Rectal smooth muscle tissue (tissue), 1 donor: ENCODE measurements around the gene ZNF783.
A peak's percentile ranks its signal among the peaks of the same experiment; 100 is the strongest.

ENCODE experiments used
- H3K27ac ChIP-seq: one replicate; pipeline ENCODE4 v1.7.0; 2013; ENCODE audit warnings: low read depth, low read length, inconsistent platforms
- H3K27me3 ChIP-seq: one replicate; pipeline ENCODE4 v1.7.0; 2013; ENCODE audit warnings: low read length; ENCODE audit not compliant: control insufficient read depth, insufficient read depth
- H3K36me3 ChIP-seq: one replicate; pipeline ENCODE4 v1.7.0; 2013; ENCODE audit warnings: low read length; ENCODE audit not compliant: control insufficient read depth, insufficient read depth
- H3K4me1 ChIP-seq: one replicate; pipeline ENCODE4 v1.7.0; 2013; ENCODE audit warnings: low read length; ENCODE audit not compliant: control insufficient read depth, insufficient read depth
- H3K4me3 ChIP-seq: one replicate; pipeline ENCODE4 v1.7.0; 2013; ENCODE audit warnings: low read length
- H3K9ac ChIP-seq: one replicate; pipeline ENCODE4 v1.7.0; 2013; ENCODE audit warnings: low read length

ZNF783 gene

DNA sequence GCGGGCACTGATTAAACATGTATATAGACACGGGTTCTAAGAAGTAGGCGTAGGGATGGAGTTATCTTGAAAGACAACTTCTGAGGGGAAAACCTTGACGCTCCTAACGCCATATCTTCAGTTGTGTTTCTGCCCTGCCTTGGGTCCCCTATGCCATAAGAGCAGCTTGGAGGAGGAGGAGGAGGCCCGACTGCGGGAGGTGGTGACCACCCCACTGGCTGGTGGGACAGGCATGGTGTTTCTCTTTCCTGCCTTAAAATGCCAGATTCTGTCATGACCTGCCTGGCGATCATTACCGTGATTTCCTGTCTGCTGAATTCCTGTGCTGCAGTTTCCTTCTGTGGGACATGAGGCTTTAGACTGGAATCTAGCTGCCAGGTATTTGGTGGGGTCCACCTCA is 15.9 kb downstream of the ZNF783 start:
- H3K4me3 ChIP-seq = no peak overlapping the region
- H3K27me3 ChIP-seq = no peaks in the 10 kb centered on the region
- H3K27ac ChIP-seq = no peak overlapping the region
- peaks cover 10% of the 10 kb centered on the region for H3K36me3 ChIP-seq
- H3K9ac ChIP-seq = no peak overlapping the region
- H3K4me1 ChIP-seq = no peaks in the 10 kb centered on the region

DNA sequence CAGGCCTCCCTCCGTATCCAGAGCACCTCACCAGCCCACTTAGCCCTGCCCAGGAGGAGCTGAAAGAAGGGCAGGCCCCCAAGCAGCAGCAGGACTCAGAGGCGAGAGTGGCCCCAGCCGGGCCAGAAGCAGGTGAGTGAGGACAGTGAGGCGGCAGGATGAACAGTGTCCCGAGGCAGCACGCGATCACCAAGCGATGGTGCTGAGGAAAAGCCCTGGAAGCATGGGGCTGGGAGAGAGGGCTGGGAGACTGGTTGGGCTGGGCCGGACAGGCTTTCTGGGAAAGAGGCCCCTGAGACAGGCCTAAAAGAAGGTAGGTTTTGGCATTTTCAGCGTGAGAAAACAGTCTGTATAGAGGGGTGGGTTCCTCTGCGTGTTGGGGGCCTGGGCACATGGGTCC is 16.4 kb downstream of the ZNF783 start:
- Histone ChIP-seq H3K27me3 (no peaks in the 10 kb centered on the region), H3K36me3 (peaks cover 10% of the 10 kb centered on the region)

DNA sequence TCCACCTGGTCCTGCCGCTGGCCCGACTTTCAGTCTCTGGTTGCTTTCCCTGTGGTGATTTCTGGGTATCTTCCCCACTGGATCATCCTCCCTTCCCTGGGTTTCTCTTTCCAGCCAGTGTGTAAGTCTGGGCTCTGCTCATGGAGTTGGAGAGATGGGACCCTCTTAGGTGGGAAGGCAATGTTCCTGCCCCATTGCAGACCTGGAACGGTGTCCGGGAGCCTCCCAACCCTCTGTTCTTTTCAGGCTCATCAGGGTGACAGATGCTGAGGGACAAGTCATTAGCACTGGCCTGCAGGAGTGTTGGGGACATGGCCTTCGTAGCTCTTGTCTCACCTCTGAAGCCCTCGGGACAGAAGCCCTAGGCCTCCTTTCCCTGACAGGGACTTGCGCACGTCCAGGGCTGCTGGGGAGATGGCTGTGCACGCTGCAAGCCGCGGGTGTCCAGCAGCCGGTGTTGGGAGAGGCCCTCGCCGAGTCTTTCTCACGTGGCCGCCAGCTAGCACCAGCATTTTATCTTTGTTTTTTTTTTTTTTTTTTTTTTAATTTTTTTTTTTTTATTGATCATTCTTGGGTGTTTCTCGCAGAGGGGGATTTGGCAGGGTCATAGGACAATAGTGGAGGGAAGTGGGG is 17.2 kb downstream of the ZNF783 start:
- Histone ChIP-seq H3K9ac (no peak overlapping the region), H3K27ac (no peak overlapping the region), H3K36me3 (peaks cover 10% of the 10 kb centered on the region), H3K27me3 (no peaks in the 10 kb centered on the region), H3K4me3 (no peak overlapping the region), H3K4me1 (no peaks in the 10 kb centered on the region)

More for the DNA sequence above, 16.4 kb downstream of the ZNF783 start:
- Histone ChIP-seq H3K9ac (no peak overlapping the region), H3K4me3 (no peak overlapping the region), H3K27ac (no peak overlapping the region), H3K4me1 (no peaks in the 10 kb centered on the region)

DNA sequence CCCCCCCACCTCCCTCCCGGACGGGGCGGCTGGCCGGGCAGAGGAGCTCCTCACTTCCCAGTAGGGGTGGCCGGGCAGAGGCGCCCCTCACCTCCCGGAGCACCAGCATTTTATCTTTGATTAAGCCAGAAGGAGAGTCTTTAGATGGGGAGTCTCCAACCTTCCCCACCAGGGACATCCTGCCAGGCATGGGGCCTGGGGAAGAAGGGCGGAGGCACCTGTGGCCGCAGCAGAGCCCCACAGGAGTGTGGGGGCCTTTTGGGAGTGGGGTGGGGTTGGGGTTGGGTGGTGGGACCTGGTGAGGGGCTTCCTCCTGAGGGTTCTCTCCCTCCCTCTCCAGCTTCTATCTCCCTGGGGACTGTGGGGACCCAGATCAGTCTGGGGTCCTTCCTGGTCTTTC is 18.2 kb downstream of the ZNF783 start:
- Histone ChIP-seq H3K27me3 (no peaks in the 10 kb centered on the region), H3K36me3 (peaks cover 10% of the 10 kb centered on the region)

DNA sequence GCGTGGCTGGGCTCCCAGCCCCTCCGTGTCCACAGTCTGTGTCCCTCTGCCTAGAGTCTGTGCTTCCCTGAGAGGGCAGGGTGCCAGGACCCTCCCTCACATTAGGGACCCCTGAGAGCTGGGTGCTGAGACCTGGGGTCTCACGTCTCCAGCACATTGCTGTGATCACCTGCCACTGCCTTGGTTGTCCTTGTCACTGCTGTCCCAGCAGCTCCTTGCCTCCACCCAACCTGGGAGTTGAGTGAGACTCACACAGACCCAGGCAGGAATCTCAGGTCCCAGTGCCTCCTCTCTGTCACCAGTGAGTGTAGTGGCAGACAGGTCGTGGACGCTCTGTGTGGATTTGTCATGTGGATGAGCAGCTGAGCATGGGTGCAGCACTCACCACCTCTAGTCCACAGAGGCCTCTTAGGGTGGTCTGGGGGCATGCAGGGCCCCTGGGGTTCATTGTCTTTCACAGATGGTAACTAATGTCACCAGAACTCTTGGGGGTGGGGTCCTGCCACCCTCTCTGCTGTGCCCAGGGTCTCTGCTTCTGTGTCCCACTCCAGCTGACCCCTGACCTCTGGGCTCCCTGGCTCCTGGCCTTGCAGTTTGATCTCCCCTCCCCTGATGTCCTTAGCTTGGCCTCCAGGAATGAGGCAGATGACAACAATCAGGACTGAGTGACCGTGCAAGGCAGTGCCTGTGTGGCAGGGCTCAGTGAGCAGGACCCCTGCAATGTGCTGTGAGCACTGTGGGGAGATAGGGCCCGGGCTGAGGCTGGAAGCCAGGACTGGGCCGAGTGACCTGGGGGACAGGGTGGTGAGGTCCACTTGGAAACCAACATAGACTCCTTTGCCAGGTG is 18.9 kb downstream of the ZNF783 start:
- peaks cover 10% of the 10 kb centered on the region for H3K36me3 ChIP-seq
- no peaks in the 10 kb centered on the region for H3K27me3 ChIP-seq
- peaks cover 2% of the 10 kb centered on the region for H3K4me1 ChIP-seq
- H3K27ac ChIP-seq = no peak overlapping the region
- H3K9ac ChIP-seq = no peak overlapping the region
- no peak overlapping the region for H3K4me3 ChIP-seq

More for the DNA sequence above, 18.2 kb downstream of the ZNF783 start:
- H3K4me3 ChIP-seq = no peak overlapping the region
- no peak overlapping the region for H3K27ac ChIP-seq
- H3K9ac ChIP-seq = no peak overlapping the region
- no peaks in the 10 kb centered on the region for H3K4me1 ChIP-seq

DNA sequence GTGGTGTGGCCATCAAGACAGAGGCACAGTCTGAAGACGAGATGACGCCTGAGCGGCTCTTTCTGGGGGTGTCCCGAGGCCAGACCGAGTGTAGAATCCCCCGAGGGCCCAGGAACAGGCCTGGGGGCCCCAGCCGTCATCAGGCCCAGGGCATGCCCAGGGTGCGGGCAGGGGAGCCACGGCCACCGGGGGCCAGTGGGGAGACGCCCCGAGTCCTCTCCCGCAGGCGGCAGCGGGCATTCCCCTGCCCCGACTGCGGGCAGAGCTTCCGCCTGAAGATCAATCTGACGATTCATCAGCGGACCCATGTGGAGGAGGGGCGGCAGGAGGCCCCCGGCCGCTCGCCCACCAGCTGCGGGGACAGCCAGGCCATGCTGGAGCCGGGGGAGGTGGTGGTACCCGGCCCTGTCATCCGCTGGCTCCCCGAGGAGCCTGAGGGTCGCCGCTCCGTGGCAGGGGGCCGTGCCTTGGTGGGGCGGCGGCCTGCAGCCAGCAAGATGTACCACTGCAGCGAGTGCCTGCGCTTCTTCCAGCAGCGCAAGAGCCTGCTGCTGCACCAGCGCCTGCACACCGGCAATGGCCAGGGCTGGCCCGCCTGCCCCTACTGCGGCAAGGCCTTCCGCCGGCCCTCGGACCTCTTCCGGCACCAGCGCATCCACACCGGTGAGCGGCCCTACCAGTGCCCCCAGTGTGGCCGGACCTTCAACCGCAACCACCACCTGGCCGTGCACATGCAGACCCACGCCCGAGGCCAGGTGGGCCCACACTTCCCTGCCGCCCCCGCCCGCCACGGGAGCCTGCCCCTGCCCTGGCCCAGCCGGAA is 19.7 kb downstream of the ZNF783 start:
- Histone ChIP-seq H3K36me3 (peaks cover 10% of the 10 kb centered on the region), H3K4me1 (peaks cover 2% of the 10 kb centered on the region), H3K27ac (no peak overlapping the region), H3K4me3 (no peak overlapping the region), H3K9ac (no peak overlapping the region), H3K27me3 (no peaks in the 10 kb centered on the region)

DNA sequence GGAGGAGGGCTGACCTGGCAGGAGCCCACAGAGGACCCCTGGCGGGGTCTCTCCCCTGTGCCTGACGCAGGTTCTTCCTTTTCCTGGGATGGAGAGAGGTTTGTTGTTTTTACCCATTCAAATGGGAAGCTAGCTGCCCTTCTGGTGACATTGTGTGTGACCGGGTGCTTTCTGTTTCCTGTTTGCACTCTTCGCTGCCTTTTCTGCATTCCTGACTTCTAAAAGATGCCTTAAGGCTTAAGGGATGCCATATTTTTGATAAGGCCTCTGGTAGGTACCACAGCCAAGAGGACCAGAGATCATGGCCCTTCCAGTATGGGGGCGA is 20.3 kb downstream of the ZNF783 start:
- peaks cover 2% of the 10 kb centered on the region for H3K4me1 ChIP-seq
- H3K9ac ChIP-seq = no peak overlapping the region
- no peak overlapping the region for H3K4me3 ChIP-seq
- H3K27me3 ChIP-seq = no peaks in the 10 kb centered on the region
- H3K27ac ChIP-seq = no peak overlapping the region
- peaks cover 10% of the 10 kb centered on the region for H3K36me3 ChIP-seq

DNA sequence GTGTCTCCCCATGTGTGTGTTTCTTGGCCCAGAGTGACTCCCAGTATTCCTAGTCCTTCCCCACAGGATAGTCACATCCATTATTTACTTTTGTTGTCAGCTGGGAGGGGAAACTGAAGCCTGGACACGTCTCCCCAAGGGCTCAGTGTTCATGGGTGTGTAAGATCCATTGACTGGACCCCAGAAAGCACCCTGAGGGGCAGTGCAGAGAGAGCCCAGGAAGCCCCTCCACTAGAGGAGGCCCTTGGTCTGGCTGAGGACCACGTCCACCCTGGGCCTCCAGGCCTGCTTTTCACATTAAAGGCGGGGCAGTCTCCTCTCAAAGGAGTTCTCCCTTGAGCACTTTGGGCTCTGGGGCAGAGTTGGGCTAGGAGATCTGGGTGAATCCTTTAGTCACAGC is 21.3 kb downstream of the ZNF783 start:
- H3K27me3 ChIP-seq = no peaks in the 10 kb centered on the region
- H3K9ac ChIP-seq = no peak overlapping the region
- H3K36me3 ChIP-seq = peaks cover 5% of the 10 kb centered on the region
- H3K4me3 ChIP-seq = no peak overlapping the region
- H3K4me1 ChIP-seq = peaks cover 2% of the 10 kb centered on the region
- no peak overlapping the region for H3K27ac ChIP-seq

DNA sequence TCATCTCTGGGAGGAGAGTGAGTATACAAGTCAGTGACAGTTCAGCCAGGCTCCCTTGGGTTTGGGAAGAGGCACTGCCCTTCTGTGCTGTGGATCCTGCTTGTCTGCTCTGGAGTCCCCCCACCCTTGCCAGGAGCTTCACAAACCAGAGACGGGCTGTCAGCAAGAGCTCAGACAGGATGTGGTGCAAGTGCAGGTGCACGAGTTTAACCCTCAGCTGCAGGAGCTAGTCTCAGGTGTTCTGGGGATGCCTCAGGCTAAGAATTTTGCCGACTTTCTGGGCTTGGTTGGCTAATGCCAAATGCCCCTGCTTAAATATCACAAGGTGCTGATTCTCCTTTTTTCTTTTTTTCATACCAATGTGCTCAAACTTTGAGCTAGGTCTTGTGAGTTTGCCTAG is 22.3 kb downstream of the ZNF783 start:
- H3K4me3 ChIP-seq = peak overlapping the region; percentile 91
- H3K36me3 ChIP-seq = no peaks in the 10 kb centered on the region
- peaks cover 2% of the 10 kb centered on the region for H3K4me1 ChIP-seq
- H3K9ac ChIP-seq = no peak overlapping the region
- H3K27me3 ChIP-seq = no peaks in the 10 kb centered on the region
- no peak overlapping the region for H3K27ac ChIP-seq

DNA sequence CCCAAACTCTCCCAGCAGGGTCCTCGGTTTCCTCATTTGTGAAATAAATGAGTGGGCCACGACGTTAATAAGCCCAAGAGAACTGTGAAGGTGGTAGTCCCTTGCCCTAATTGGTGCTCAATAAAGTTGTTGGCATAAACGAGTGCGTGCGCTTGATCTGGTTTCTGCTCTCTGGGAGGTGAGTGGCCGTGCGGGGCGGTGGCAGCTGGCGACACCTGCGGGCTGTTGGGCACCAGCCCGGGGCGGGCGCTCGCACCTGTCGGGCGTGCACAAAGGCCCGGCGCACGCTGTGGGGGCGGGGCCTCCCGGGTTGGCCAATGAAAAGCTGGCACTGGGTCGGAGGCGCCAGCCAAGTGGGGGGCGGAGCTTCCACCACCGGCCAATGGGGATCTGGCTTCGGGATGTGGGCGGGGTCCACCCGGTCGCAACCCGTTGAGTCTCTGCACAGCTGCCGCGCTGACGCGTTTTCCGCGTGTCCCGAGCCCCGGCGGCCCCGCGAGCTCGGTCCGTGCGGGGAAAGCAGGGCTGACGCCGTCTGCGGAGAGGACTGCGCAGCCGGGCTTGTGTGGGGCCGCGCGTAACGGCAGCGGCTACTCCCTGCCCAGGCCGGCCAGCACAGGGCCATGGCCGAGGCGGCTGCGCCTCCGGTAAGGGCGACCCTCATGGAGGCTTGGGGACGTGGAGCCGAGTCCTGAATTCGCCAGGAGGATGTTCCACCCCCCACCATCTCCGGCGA is 23.0 kb downstream of the ZNF783 start:
- Histone ChIP-seq H3K4me1 (peaks cover 2% of the 10 kb centered on the region), H3K9ac (peak overlapping the region; percentile 74), H3K27ac (peak overlapping the region; percentile 49), H3K27me3 (no peaks in the 10 kb centered on the region), H3K4me3 (peak overlapping the region; percentile 91), H3K36me3 (no peaks in the 10 kb centered on the region)

DNA sequence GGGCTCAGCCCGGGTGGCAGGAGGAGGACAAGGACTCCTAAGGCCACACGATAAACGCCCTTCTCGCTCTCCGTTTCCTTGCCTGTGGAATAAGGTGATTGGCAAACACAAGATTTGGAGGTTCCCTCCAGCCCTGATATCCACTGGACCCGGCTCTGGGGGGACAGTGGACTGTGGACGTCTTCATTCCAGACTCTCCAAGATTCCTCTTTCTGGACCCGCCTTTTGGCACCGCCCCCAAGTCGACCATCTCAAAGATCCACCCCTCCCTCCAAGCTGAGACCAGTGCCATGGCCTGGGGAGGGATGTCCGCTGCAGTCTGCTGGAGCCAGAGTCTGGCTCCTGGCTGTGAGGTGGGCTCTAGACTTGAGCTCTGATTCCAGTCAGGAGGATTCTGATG is 23.6 kb downstream of the ZNF783 start:
- Histone ChIP-seq H3K27me3 (no peaks in the 10 kb centered on the region), H3K9ac (peak overlapping the region; percentile 74), H3K27ac (peak overlapping the region; percentile 49), H3K4me1 (peaks cover 2% of the 10 kb centered on the region), H3K4me3 (peak overlapping the region; percentile 91), H3K36me3 (no peaks in the 10 kb centered on the region)
